Measurements from ENCODE around the gene ATXN7L1. TPM values are rescaled to one million over a fixed set of nuclear protein-coding genes. Genes with fewer than 3 reads are reported as not detected.

The ATXN7L1 gene
- total and polyA plus RNA-seq, 2 of the 8 experiments (the other 6 are each of a cell fraction or from before 2014, with no cell fraction given), result 14.3 to 34.0 TPM

GRCh38 chr7:105924945-105925344, 48.5 kb upstream of the ATXN7L1 start:
- H2BK120ac ChIP-seq (replicated peaks; ENCODE audit: low read depth, low read length), result no peak overlapping the region
- H3K79me1 ChIP-seq (ENCODE audit: low read depth, low read length), result no peaks in the 10 kb centered on the region
- no peak overlapping the region for H4K5ac ChIP-seq (ENCODE audit: insufficient read length, low read depth, low read length)
- no peak overlapping the region for H2BK15ac ChIP-seq (ENCODE audit: low read length)
- H3K14ac ChIP-seq (ENCODE audit: insufficient read length), result no peak overlapping the region
- H3K4me1 ChIP-seq (replicated peaks in 1 of 4; ENCODE audit: control insufficient read depth in 3 of 4, insufficient read depth in 4 of 4, low read length in 3 of 4), result no peaks in the 10 kb centered on the region
- ChIA-PET CTCF (ENCODE audit: partially characterized antibody) (interaction anchor here (1.1 to 2.3 kb wide), 7 partner anchors 10 to 160 kb away, joined by 3 to 15 read pairs (median 7); no protein-coding TSS in a partner anchor), POLR2A (ENCODE audit: partially characterized antibody) (no interaction called here)
- peaks cover 0 to 9% (median 2%) of the 10 kb centered on the region in 4 experiments; a peak in 3 of 8 replicates for H3K36me3 ChIP-seq (ENCODE audit: control insufficient read depth in 2 of 4, insufficient read depth in 4 of 4, low read length in 3 of 4)
- DNase-seq (ENCODE audit: low read depth in 1 of 2, low spot score in 2 of 2) (no peak), FAIRE-seq (no peak)
- H3K79me2 ChIP-seq (ENCODE audit: control insufficient read depth in 1 of 2, insufficient read depth in 2 of 2, low read length in 2 of 2), result no peaks in the 10 kb centered on the region
- WGBS, 2 experiments (ENCODE audit: extremely low coverage in 1 of 2, insufficient coverage in 1 of 2, insufficient read length in 1 of 2, insufficient replicate concordance in 2 of 2, low coverage in 1 of 2, low lambda C conversion rate in 2 of 2, missing lambda C conversion rate in 1 of 2), result 95% methylated on average over 1 of the region's 1 CpG; no CpG with 5 or more reads in 1 of the 2 experiments
- no peak overlapping the region for H2BK5ac ChIP-seq (ENCODE audit: low read depth, low read length)
- H4K20me1 ChIP-seq (replicated peaks in 1 of 2; ENCODE audit: control insufficient read depth in 1 of 2, insufficient read depth in 2 of 2, low read length in 2 of 2), result no peaks in the 10 kb centered on the region
- H3K4me3 ChIP-seq (ENCODE audit: extremely low read depth in 1 of 4, insufficient read depth in 2 of 4, low read depth in 3 of 4, low read length in 4 of 4), result no peak overlapping the region
- H4K91ac ChIP-seq (replicated peaks; ENCODE audit: insufficient read length, low read length), result no peak overlapping the region
- H4K8ac ChIP-seq (ENCODE audit: extremely low read depth, insufficient read depth, low read length), result no peak overlapping the region
- H3K23me2 ChIP-seq (ENCODE audit: low read depth, low read length), result no peaks in the 10 kb centered on the region
- H3K27ac ChIP-seq (ENCODE audit: low read depth, low read length), result no peak overlapping the region
- H3K23ac ChIP-seq (ENCODE audit: insufficient read length), result no peak overlapping the region
- H3K18ac ChIP-seq (ENCODE audit: extremely low read depth, low read length), result no peak overlapping the region
- no peak overlapping the region for H2BK20ac ChIP-seq (ENCODE audit: low read length)
- no peak overlapping the region for H3K9ac ChIP-seq (replicated peaks in 1 of 4; ENCODE audit: extremely low read depth in 1 of 4, low read depth in 3 of 4, low read length in 3 of 4)
- H2AFZ ChIP-seq (ENCODE audit: low read length), result no peak overlapping the region
- H2AK5ac ChIP-seq (ENCODE audit: low read depth, low read length), result no peak overlapping the region
- H3K27me3 ChIP-seq (replicated peaks in 1 of 4; ENCODE audit: control insufficient read depth in 3 of 4, extremely low read depth in 1 of 4, insufficient read depth in 3 of 4, low read length in 3 of 4), result no peaks in the 10 kb centered on the region
- no peak overlapping the region for H3K4ac ChIP-seq (replicated peaks; ENCODE audit: insufficient read length, low read depth, low read length)
- no peak overlapping the region for H3K4me2 ChIP-seq (ENCODE audit: insufficient read depth in 1 of 2, low read depth in 2 of 2, low read length in 2 of 2)
- H3K9me3 ChIP-seq (ENCODE audit: insufficient read depth in 2 of 2, low read depth in 1 of 2, low read length in 1 of 2), result peaks cover 2 to 3% of the 10 kb centered on the region in 2 experiments; a peak in 2 of 4 replicates
- no peak overlapping the region for H3K56ac ChIP-seq (replicated peaks; ENCODE audit: insufficient read length, low read depth, low read length)
- H2BK12ac ChIP-seq (ENCODE audit: low read depth, low read length), result no peak overlapping the region
- TF ChIP-seq SAP30 (IDR thresholded peaks at IDR 0.05; ENCODE audit: insufficient read depth, insufficient replicate concordance, low read length) (no peak), TAF7 (optimal IDR thresholded peaks at IDR 0.05; ENCODE audit: borderline replicate concordance, low read depth, low read length) (no peak), TCF12 (IDR thresholded peaks at IDR 0.05; ENCODE audit: low read depth, low read length) (no peak), RXRA (IDR thresholded peaks at IDR 0.05; ENCODE audit: insufficient read depth, low read depth, low read length) (no peak), MAFK (IDR thresholded peaks at IDR 0.05; ENCODE audit: low read depth, low read length) (no peak), KDM4A (IDR thresholded peaks at IDR 0.05; ENCODE audit: low read depth, low read length, severe bottlenecking) (no peak), EP300 (IDR thresholded peaks at IDR 0.05; ENCODE audit: borderline replicate concordance in 1 of 2, low read depth in 2 of 2, low read length in 2 of 2) (no peak), JUN (IDR thresholded peaks at IDR 0.05; ENCODE audit: low read depth, low read length) (no peak), CTCF (IDR thresholded peaks at IDR 0.05; ENCODE audit: control extremely low read depth in 1 of 3, insufficient read depth in 1 of 3, low read depth in 1 of 3, low read length in 3 of 3) (no peak), ATF3 (IDR thresholded peaks at IDR 0.05; ENCODE audit: insufficient read depth, low read depth, low read length) (no peak)

Data from H1 (cell line).